H1 (cell line): Measurements from ENCODE around the gene GRIP1. TPM values are rescaled to one million over a fixed set of nuclear protein-coding genes. Genes with fewer than 3 reads are reported as not detected.

Experiments used
- CTCF ChIA-PET: fragments of 300-600 bp; sonication (Branson Sonifier 250); formaldehyde crosslinking; loops from one replicate; lab custom pipeline; 2021; ENCODE audit not compliant: partially characterized antibody; lab: Charles Lee
- POLR2A ChIA-PET: fragments of 300-600 bp; sonication (Branson Sonifier 250); formaldehyde crosslinking; loops from one replicate; lab custom pipeline; 2021; ENCODE audit warnings: inconsistent platforms; ENCODE audit not compliant: partially characterized antibody; lab: Charles Lee
- DNase-seq, 2 experiments: peaks; one replicate each; pipeline versions ENCODE4 v3.0.0 to v3.0.0-alpha.2; 2010 to 2022; ENCODE audit warnings: low spot score in 2 of 2, low read depth in 1 of 2, mixed read lengths in 1 of 2
- FAIRE-seq: peaks from 2 replicates; lab custom pipeline; 2011; peaks lifted over from hg19 to GRCh38; lab: Jason Lieb, UNC
- H2AFZ ChIP-seq: 2 replicates; pipeline ENCODE4 v1.8.1; 2012; ENCODE audit warnings: low read length, inconsistent platforms
- H2AK5ac ChIP-seq: 2 replicates; pipeline ENCODE4 v1.6.1; 2013; ENCODE audit warnings: low read depth, low read length
- H2BK120ac ChIP-seq: replicated peaks from 2 replicates; pipeline ENCODE3; 2013; ENCODE audit warnings: low read depth, low read length, inconsistent platforms
- H2BK12ac ChIP-seq: 2 replicates; pipeline ENCODE4 v1.6.1; 2013; ENCODE audit warnings: low read depth, low read length
- H2BK15ac ChIP-seq: 2 replicates; pipeline ENCODE4 v1.6.1; 2013; ENCODE audit warnings: low read length
- H2BK20ac ChIP-seq: 2 replicates; pipeline ENCODE4 v1.6.1; 2013; ENCODE audit warnings: low read length
- H2BK5ac ChIP-seq: 2 replicates; pipeline ENCODE4 v1.6.1; 2013; ENCODE audit warnings: low read depth, low read length
- H3K14ac ChIP-seq: 2 replicates; pipeline ENCODE4 v1.6.1; 2013; ENCODE audit warnings: inconsistent platforms; ENCODE audit not compliant: insufficient read length
- H3K18ac ChIP-seq: 2 replicates; pipeline ENCODE4 v1.6.1; 2013; ENCODE audit warnings: low read length; ENCODE audit errors: extremely low read depth
- H3K23ac ChIP-seq: 2 replicates; pipeline ENCODE4 v1.6.1; 2013; ENCODE audit warnings: inconsistent platforms; ENCODE audit not compliant: insufficient read length
- H3K23me2 ChIP-seq: 2 replicates; pipeline ENCODE4 v1.6.1; 2013; ENCODE audit warnings: low read depth, low read length
- H3K27ac ChIP-seq: 2 replicates; pipeline ENCODE4 v1.6.1; 2011; ENCODE audit warnings: low read depth, low read length, inconsistent platforms
- H3K27me3 ChIP-seq, 4 experiments: replicated peaks in 1 of 4; 1 replicate in 1 of 4; 2 replicates in 3 of 4; pipeline versions ENCODE4 v1.6.1 to v1.8.1; 2011 to 2013; ENCODE audit warnings: low read length in 3 of 4, mild to moderate bottlenecking in 3 of 4, inconsistent platforms in 2 of 4, mixed read lengths in 2 of 4, moderate library complexity in 1 of 4; ENCODE audit not compliant: control insufficient read depth in 3 of 4, insufficient read depth in 3 of 4; ENCODE audit errors: extremely low read depth in 1 of 4
- H3K36me3 ChIP-seq, 4 experiments: 2 replicates each; pipeline versions ENCODE4 v1.6.1 to v1.8.1; 2011 to 2013; ENCODE audit warnings: mild to moderate bottlenecking in 4 of 4, low read length in 3 of 4, moderate library complexity in 2 of 4, control low read depth in 1 of 4, inconsistent platforms in 1 of 4; ENCODE audit not compliant: insufficient read depth in 4 of 4, control insufficient read depth in 2 of 4
- H3K4ac ChIP-seq: replicated peaks from 2 replicates; pipeline ENCODE3; 2013; ENCODE audit warnings: low read length, low read depth, mixed read lengths, inconsistent platforms; ENCODE audit not compliant: insufficient read length
- H3K4me1 ChIP-seq, 4 experiments: replicated peaks in 1 of 4; 1 replicate in 1 of 4; 2 replicates in 3 of 4; pipeline versions ENCODE4 v1.6.1 to v1.8.1; 2011 to 2013; ENCODE audit warnings: low read length in 3 of 4, inconsistent platforms in 2 of 4, mixed read lengths in 1 of 4; ENCODE audit not compliant: insufficient read depth in 4 of 4, control insufficient read depth in 3 of 4
- H3K4me2 ChIP-seq, 2 experiments: 2 replicates each; pipeline versions ENCODE4 v1.6.1 to v1.8.1; 2011 to 2013; ENCODE audit warnings: low read depth in 2 of 2, low read length in 2 of 2, control low read depth in 1 of 2, inconsistent platforms in 1 of 2, mild to moderate bottlenecking in 1 of 2; ENCODE audit not compliant: insufficient read depth in 1 of 2
- H3K4me3 ChIP-seq, 4 experiments: fragments of 200-600, 300-600 bp in 1 of 4; sonication (generic), shearing (Covaris generic), sonication (Bioruptor Twin) in 1 of 4; 2 replicates each; pipeline versions ENCODE4 v1.5.1 to v1.8.1; 2011 to 2016; ENCODE audit warnings: low read length in 4 of 4, low read depth in 3 of 4, control low read depth in 2 of 4, inconsistent platforms in 2 of 4, mild to moderate bottlenecking in 2 of 4, mixed read lengths in 1 of 4, moderate library complexity in 1 of 4; ENCODE audit not compliant: insufficient read depth in 2 of 4; ENCODE audit errors: extremely low read depth in 1 of 4
- H3K56ac ChIP-seq: replicated peaks from 2 replicates; pipeline ENCODE3; 2013; ENCODE audit warnings: low read depth, mild to moderate bottlenecking, mixed read lengths, low read length, inconsistent platforms; ENCODE audit not compliant: insufficient read length
- H3K79me1 ChIP-seq: 2 replicates; pipeline ENCODE4 v1.6.1; 2013; ENCODE audit warnings: low read depth, low read length, control low read depth
- H3K79me2 ChIP-seq, 2 experiments: 2 replicates each; pipeline versions ENCODE4 v1.6.1 to v1.8.1; 2012 to 2013; ENCODE audit warnings: low read length in 2 of 2, mild to moderate bottlenecking in 2 of 2, inconsistent platforms in 1 of 2; ENCODE audit not compliant: insufficient read depth in 2 of 2, control insufficient read depth in 1 of 2
- H3K9ac ChIP-seq, 4 experiments: replicated peaks in 1 of 4; 1 replicate in 1 of 4; 2 replicates in 3 of 4; pipeline versions ENCODE4 v1.6.1 to v1.8.1; 2011 to 2013; ENCODE audit warnings: low read depth in 3 of 4, low read length in 3 of 4, control low read depth in 2 of 4, mild to moderate bottlenecking in 2 of 4, moderate library complexity in 2 of 4, inconsistent platforms in 1 of 4; ENCODE audit errors: extremely low read depth in 1 of 4
- H3K9me3 ChIP-seq, 2 experiments: 2 replicates each; pipeline versions ENCODE4 v1.6.1 to v1.8.1; 2012 to 2013; ENCODE audit warnings: mild to moderate bottlenecking in 2 of 2, moderate library complexity in 2 of 2, control low read depth in 1 of 2, inconsistent platforms in 1 of 2, low read depth in 1 of 2, low read length in 1 of 2, mixed read lengths in 1 of 2; ENCODE audit not compliant: insufficient read depth in 2 of 2
- H4K20me1 ChIP-seq, 2 experiments: replicated peaks in 1 of 2; 2 replicates each; pipeline versions ENCODE3 to v1.8.1; 2011 to 2013; ENCODE audit warnings: inconsistent platforms in 2 of 2, low read length in 2 of 2, mild to moderate bottlenecking in 1 of 2; ENCODE audit not compliant: insufficient read depth in 2 of 2, control insufficient read depth in 1 of 2
- H4K5ac ChIP-seq: 2 replicates; pipeline ENCODE4 v1.6.1; 2013; ENCODE audit warnings: low read length, low read depth, mixed read lengths, inconsistent platforms; ENCODE audit not compliant: insufficient read length
- H4K8ac ChIP-seq: 2 replicates; pipeline ENCODE4 v1.8.0; 2013; ENCODE audit warnings: mild to moderate bottlenecking, moderate library complexity, low read length, inconsistent platforms; ENCODE audit not compliant: insufficient read depth; ENCODE audit errors: extremely low read depth
- H4K91ac ChIP-seq: replicated peaks from 2 replicates; pipeline ENCODE3; 2013; ENCODE audit warnings: low read length, mixed read lengths, inconsistent platforms; ENCODE audit not compliant: insufficient read length
- BCL11A ChIP-seq, 2 experiments: IDR thresholded peaks; one replicate each; pipeline ENCODE4 v1.6.1; 2011; ENCODE audit warnings: low read depth in 2 of 2, low read length in 2 of 2, mild to moderate bottlenecking in 2 of 2
- EP300 ChIP-seq, 2 experiments: IDR thresholded peaks; 1 replicate in 1 of 2; 2 replicates in 1 of 2; pipeline ENCODE4 v1.6.1; 2011 to 2012; ENCODE audit warnings: low read depth in 2 of 2, low read length in 2 of 2, mild to moderate bottlenecking in 2 of 2, borderline replicate concordance in 1 of 2, inconsistent platforms in 1 of 2, moderate library complexity in 1 of 2
- RAD21 ChIP-seq, 2 experiments: IDR thresholded peaks in 1 of 2; conservative IDR thresholded peaks in 1 of 2; 2 replicates each; pipeline ENCODE4 v1.6.1; 2011; ENCODE audit warnings: low read depth in 2 of 2, low read length in 2 of 2, improper control_type of control experiment in 1 of 2, inconsistent platforms in 1 of 2, mild to moderate bottlenecking in 1 of 2, moderate library complexity in 1 of 2
- SP2 ChIP-seq: IDR thresholded peaks from 2 replicates; pipeline ENCODE4 v1.6.1; 2012; ENCODE audit warnings: mild to moderate bottlenecking, low read length, inconsistent platforms
- SRF ChIP-seq: IDR thresholded peaks from 2 replicates; pipeline ENCODE4 v1.6.1; 2011; ENCODE audit warnings: mild to moderate bottlenecking, low read depth, low read length, moderate library complexity
- WGBS, 2 experiments: shearing (Covaris generic) in 1 of 2; methylation state at CpG; one replicate each; pipeline versions ENCODE4 v1.1.6 to v1.1.7; 2013 to 2015; ENCODE audit warnings: low lambda C conversion rate in 2 of 2, mixed read lengths in 2 of 2, inconsistent platforms in 1 of 2, low coverage in 1 of 2, missing lambda C conversion rate in 1 of 2; ENCODE audit not compliant: insufficient replicate concordance in 2 of 2, insufficient coverage in 1 of 2, insufficient read length in 1 of 2; ENCODE audit errors: extremely low coverage in 1 of 2, missing lambda C conversion rate in 1 of 2; 5-methylcytosine and 5-hydroxymethylcytosine counted together
- polyA plus RNA-seq, 7 experiments: library from polyadenylated mRNA; depleted of rRNA in 3 of 7; stranded (reverse) in 5 of 7; unstranded in 2 of 7; fragments of >200 nt in 5 of 7; fragments of 200-250 nt in 2 of 7; gene quantifications; 1 replicate in 5 of 7; 2 replicates in 1 of 7; 4 replicates in 1 of 7; pipeline versions ENCODE4 v1.2.1 to v1.2.3, GENCODE V29; 2011 to 2013; ENCODE audit warnings: missing spikeins in 2 of 7, mixed read lengths in 2 of 7
- total RNA-seq: library from RNA; stranded (reverse); fragmentation: NEBNext Ultra II Directional; extraction: Animal tissue kit (Norgen Biotek cat#: 25700); gene quantifications from 2 replicates; pipeline ENCODE4 v1.2.1, GENCODE V29; 2021

The GRIP1 gene
- total and polyA plus RNA-seq, 2 of the 8 experiments (the other 6 are each of a cell fraction or from before 2014, with no cell fraction given): 4.5 to 27.3 TPM

GRCh38 chr12:66508025-66508424, 170.9 kb downstream of the GRIP1 start:
- Histone ChIP-seq H3K9ac (no peak overlapping the region), H2BK120ac (no peak overlapping the region), H3K18ac (no peak overlapping the region), H3K79me1 (no peaks in the 10 kb centered on the region), H3K56ac (no peak overlapping the region), H2AFZ (no peak overlapping the region), H2BK20ac (no peak overlapping the region), H2AK5ac (no peak overlapping the region), H3K9me3 (peaks cover 0 to 5% of the 10 kb centered on the region in 2 experiments; a peak in 1 of 4 replicates), H3K27me3 (no peaks in the 10 kb centered on the region), H3K14ac (no peak overlapping the region), H4K5ac (no peak overlapping the region), H3K79me2 (no peaks in the 10 kb centered on the region), H3K27ac (no peak overlapping the region), H3K36me3 (no peaks in the 10 kb centered on the region; a peak in 1 of 8 replicates), H3K4me2 (no peak overlapping the region), H2BK15ac (no peak overlapping the region), H3K4ac (no peak overlapping the region), H2BK12ac (no peak overlapping the region), H4K8ac (no peak overlapping the region), H3K4me1 (no peaks in the 10 kb centered on the region), H3K4me3 (no peak overlapping the region), H4K91ac (no peak overlapping the region), H2BK5ac (no peak overlapping the region), H3K23ac (no peak overlapping the region), H3K23me2 (no peaks in the 10 kb centered on the region), H4K20me1 (no peaks in the 10 kb centered on the region)
- CTCF ChIA-PET: no interaction called here
- FAIRE-seq (no peak), DNase-seq (no peak)
- POLR2A ChIA-PET: interaction anchor here (0.6 kb wide), 1 partner anchor 22 kb away, joined by 3 read pairs; no protein-coding TSS in a partner anchor
- WGBS, 2 experiments: 90% methylated on average over 2 of the region's 2 CpGs; no CpG with 5 or more reads in 1 of the 2 experiments
- TF ChIP-seq RAD21 (IDR thresholded peaks at IDR 0.05 in 1 of 2, conservative IDR thresholded peaks at IDR 0.05 in 1 of 2; ENCODE audit: low read depth in 2 of 2, low read length in 2 of 2) (no peak), BCL11A (IDR thresholded peaks at IDR 0.05; ENCODE audit: low read depth in 2 of 2, low read length in 2 of 2) (no peak), EP300 (IDR thresholded peaks at IDR 0.05; ENCODE audit: borderline replicate concordance in 1 of 2, low read depth in 2 of 2, low read length in 2 of 2) (no peak), SP2 (no peak), SRF (no peak)
